AG04449 (cell line): ENCODE results near the gene RBM33.

Experiments used
- CTCF ChIA-PET: fragments of 350-600 bp; formaldehyde crosslinking; extraction: SDS; loops from one replicate; lab custom pipeline; 2021; ENCODE audit warnings: antibody characterized with exemption; lab: Yijun Ruan, JAX
- POLR2A ChIA-PET: fragments of 400-600, 350-600 bp; formaldehyde crosslinking; extraction: SDS; loops from one replicate; lab custom pipeline; 2020; ENCODE audit warnings: antibody characterized with exemption, inconsistent platforms; lab: Yijun Ruan, JAX
- DNase-seq: peaks from one replicate; pipeline ENCODE4 v3.0.0-alpha.2; 2010; ENCODE audit warnings: low read depth, low spot score
- H3K4me3 ChIP-seq: 2 replicates; pipeline ENCODE4 v1.5.1; 2011; ENCODE audit warnings: low read depth, mild to moderate bottlenecking, control low read depth, low read length
- CTCF ChIP-seq: IDR thresholded peaks from one replicate; pipeline ENCODE4 v1.5.1; 2011; ENCODE audit warnings: mild to moderate bottlenecking, moderate library complexity, low read length, control low read depth, inconsistent platforms; ENCODE audit not compliant: insufficient read depth; ENCODE audit errors: missing control alignments

Gene RBM33

GRCh38 chr7:155782466-155782865 is 138.0 kb downstream of the RBM33 start:
- CTCF ChIA-PET: interaction anchor here (0.6 to 1.1 kb wide), 2 partner anchors 8 to 1188 kb away, joined by 3 read pairs; no protein-coding TSS in a partner anchor
- POLR2A ChIA-PET: no interaction called here
- no peak for DNase-seq
- no peak overlapping the region for H3K4me3 ChIP-seq
- no peak for TF ChIP-seq CTCF

GRCh38 chr7:155785536-155785935 is 141.1 kb downstream of the RBM33 start:
- ChIA-PET CTCF (interaction anchor here (0.7 to 1.5 kb wide), 3 partner anchors 9 to 19 kb away, joined by 3 read pairs; no protein-coding TSS in a partner anchor), POLR2A (no interaction called here)
- no peak for DNase-seq
- TF ChIP-seq CTCF: no peak
- no peak overlapping the region for H3K4me3 ChIP-seq

GRCh38 chr7:155786491-155786890 is 142.0 kb downstream of the RBM33 start:
- no peak for TF ChIP-seq CTCF
- no peak for DNase-seq
- no peak overlapping the region for H3K4me3 ChIP-seq
- ChIA-PET POLR2A (no interaction called here), CTCF (interaction anchor here (0.6 to 1.1 kb wide), 3 partner anchors 16 to 1038 kb away, joined by 3 to 4 read pairs (median 3); no protein-coding TSS in a partner anchor)

GRCh38 chr7:155787171-155787851 is 142.8 kb downstream of the RBM33 start:
- H3K4me3 ChIP-seq: peak overlapping the region; percentile 64
- POLR2A ChIA-PET: no interaction called here
- CTCF ChIA-PET: interaction anchor here (0.6 to 1.1 kb wide), 3 partner anchors 9 to 1037 kb away, joined by 3 to 4 read pairs (median 4); no protein-coding TSS in a partner anchor
- no peak for DNase-seq
- TF ChIP-seq CTCF: no peak

- H3K4me3 ChIP-seq: no peak overlapping the region
- ChIA-PET POLR2A (no interaction called here), CTCF (no interaction called here)
- TF ChIP-seq CTCF: no peak
- no peak for DNase-seq
These were observed 144.1 kb downstream of the RBM33 start for GRCh38 chr7:155788616-155789000.

- POLR2A ChIA-PET: no interaction called here
- DNase-seq: no peak
- CTCF ChIA-PET: interaction anchor here (1.5 kb wide), 1 partner anchor 9 kb away, joined by 5 read pairs; no protein-coding TSS in a partner anchor
- H3K4me3 ChIP-seq: no peak overlapping the region
- no peak for TF ChIP-seq CTCF
These were observed 144.7 kb downstream of the RBM33 start for GRCh38 chr7:155789001-155789725.
